B cell (primary cell): ENCODE measurements around the gene OR6C2. TPM values are rescaled to one million over a fixed set of nuclear protein-coding genes. Genes with fewer than 3 reads are reported as not detected.

ENCODE experiments used
- ATAC-seq: fragments of 200-7000 bp; cut with Tn5 transposase; one replicate; pipeline ENCODE4 v1.10.0; 2021; ENCODE audit warnings: low read depth, mild to moderate bottlenecking, moderate number of reproducible peaks, moderate library complexity
- CTCF ChIA-PET: fragments of 350-600 bp; sonication (Branson Sonifier 250); formaldehyde crosslinking; loops from one replicate; lab custom pipeline; 2021; ENCODE audit warnings: antibody characterized with exemption, inconsistent platforms; lab: Charles Lee
- POLR2A ChIA-PET: fragments of 350-600 bp; sonication (Branson Sonifier 250); formaldehyde crosslinking; loops from one replicate; lab custom pipeline; 2021; ENCODE audit warnings: antibody characterized with exemption; lab: Charles Lee
- DNase-seq: peaks from one replicate; pipeline ENCODE4 v3.0.0; 2013
- H2AFZ ChIP-seq: 2 replicates; pipeline ENCODE4 v1.6.1; 2012; ENCODE audit warnings: mild to moderate bottlenecking, low read depth, low read length; ENCODE audit not compliant: insufficient read depth, poor library complexity, severe bottlenecking
- H3K27ac ChIP-seq, 2 donors: 1 replicate in 1 of 2; 2 replicates in 1 of 2; pipeline ENCODE4 v1.5.1; 2012 to 2013; ENCODE audit warnings: low read length in 2 of 2, mild to moderate bottlenecking in 2 of 2, moderate library complexity in 1 of 2
- H3K27me3 ChIP-seq, 4 experiments: fragments of 200-600 bp in 1 of 4; sonication (generic) in 1 of 4; replicated peaks in 1 of 4; 1 replicate in 2 of 4; 2 replicates in 2 of 4; pipeline versions ENCODE4 v1.6.1 to v1.7.0; 2013 to 2016; ENCODE audit warnings: low read length in 3 of 4, mild to moderate bottlenecking in 2 of 4, mixed read lengths in 1 of 4, moderate library complexity in 1 of 4; ENCODE audit not compliant: insufficient read depth in 4 of 4, control insufficient read depth in 3 of 4; ENCODE audit errors: control extremely low read depth in 1 of 4
- H3K36me3 ChIP-seq, 2 experiments: replicated peaks in 1 of 2; 1 replicate in 1 of 2; 2 replicates in 1 of 2; pipeline versions ENCODE4 v1.6.1 to v1.7.1; 2013; ENCODE audit warnings: low read length in 1 of 2; ENCODE audit not compliant: insufficient read depth in 2 of 2, control insufficient read depth in 1 of 2; ENCODE audit errors: control extremely low read depth in 1 of 2, extremely low read depth in 1 of 2
- H3K4me1 ChIP-seq, 2 donors: fragments of 200-600 bp in 1 of 2; sonication (generic) in 1 of 2; 1 replicate in 1 of 2; 2 replicates in 1 of 2; pipeline versions ENCODE4 v1.5.1 to v1.6.1; 2013 to 2017; ENCODE audit warnings: low read length in 2 of 2; ENCODE audit not compliant: control insufficient read depth in 2 of 2, insufficient read depth in 2 of 2
- H3K4me2 ChIP-seq: replicated peaks from 2 replicates; pipeline ENCODE3; 2012; ENCODE audit warnings: mild to moderate bottlenecking, low read depth, low read length; ENCODE audit not compliant: poor library complexity, severe bottlenecking
- H3K4me3 ChIP-seq, 5 experiments: fragments of 200-600 bp in 1 of 5; sonication (generic) in 1 of 5; 1 replicate in 3 of 5; 2 replicates in 2 of 5; pipeline versions ENCODE4 v1.5.1 to v1.7.0; 2011 to 2016; ENCODE audit warnings: low read length in 4 of 5, mild to moderate bottlenecking in 4 of 5, low read depth in 2 of 5, control low read depth in 1 of 5, moderate library complexity in 1 of 5; ENCODE audit not compliant: insufficient read depth in 1 of 5; ENCODE audit errors: control extremely low read depth in 1 of 5, extremely low read depth in 1 of 5
- H3K79me2 ChIP-seq: fragments of 200-600 bp; sonication (generic); one replicate; pipeline ENCODE4 v1.6.0; 2016; ENCODE audit warnings: low read length; ENCODE audit not compliant: control insufficient read depth, insufficient read depth
- H3K9ac ChIP-seq: fragments of 200-600 bp; sonication (generic); 2 replicates; pipeline ENCODE4 v1.6.1; 2017; ENCODE audit warnings: mild to moderate bottlenecking, low read length, moderate library complexity
- H3K9me3 ChIP-seq, 3 donors: one replicate each; pipeline versions ENCODE4 v1.6.1 to v1.7.1; 2013; ENCODE audit warnings: low read length in 2 of 3; ENCODE audit not compliant: control insufficient read depth in 2 of 3, insufficient read depth in 1 of 3; ENCODE audit errors: control extremely low read depth in 1 of 3
- H4K20me1 ChIP-seq: 2 replicates; pipeline ENCODE4 v1.6.0; 2012; ENCODE audit warnings: mild to moderate bottlenecking, low read length; ENCODE audit not compliant: insufficient read depth, control insufficient read depth, poor library complexity, severe bottlenecking
- H3K27ac Mint-ChIP-seq: one replicate; pipeline ENCODE4 v1.8.0; 2021; ENCODE audit warnings: mixed read lengths
- H3K27me3 Mint-ChIP-seq: one replicate; pipeline ENCODE4 v1.8.0; 2021; ENCODE audit warnings: mixed read lengths
- H3K4me1 Mint-ChIP-seq: one replicate; pipeline ENCODE4 v1.8.0; 2021; ENCODE audit warnings: mixed read lengths
- H3K4me3 Mint-ChIP-seq: one replicate; pipeline ENCODE4 v1.8.0; 2021; ENCODE audit warnings: mixed read lengths
- H3K9me3 Mint-ChIP-seq: one replicate; pipeline ENCODE4 v1.8.0; 2022; ENCODE audit warnings: mixed read lengths; ENCODE audit not compliant: insufficient read depth
- CTCF ChIP-seq: fragments of 200-600 bp; IDR thresholded peaks from one replicate; pipeline ENCODE4 v1.8.0; 2022; ENCODE audit warnings: antibody characterized with exemption, mild to moderate bottlenecking
- EZH2 ChIP-seq: IDR thresholded peaks from 2 replicates; pipeline ENCODE4 v1.6.1; 2012; ENCODE audit warnings: borderline replicate concordance, low read depth, mild to moderate bottlenecking, moderate library complexity, low read length; ENCODE audit not compliant: insufficient read depth, poor library complexity, severe bottlenecking
- WGBS: methylation state at CpG from one replicate; pipeline ENCODE4 v1.1.5; 2013; ENCODE audit warnings: missing lambda C conversion rate; ENCODE audit not compliant: insufficient coverage; 5-methylcytosine and 5-hydroxymethylcytosine counted together
- intact Hi-C: fragments of 100-400 bp; cut with micrococcal nuclease; formaldehyde crosslinking; loops from one replicate; pipeline ENCODE4 v1.10.0; 2022
- polyA plus RNA-seq: library from polyadenylated mRNA; depleted of rRNA; stranded (reverse); fragments of >200 nt; gene quantifications from 2 replicates; pipeline ENCODE4 v1.2.3, GENCODE V29; 2012
- total RNA-seq, 2 donors: library from RNA; stranded (reverse); fragments of 120-200 nt in 1 of 2; gene quantifications; 1 replicate in 1 of 2; 2 replicates in 1 of 2; pipeline versions ENCODE4 v1.2.3 to v1.2.4, GENCODE V29; 2013 to 2022

OR6C2 gene
- total and polyA plus RNA-seq, 2 donors (not counting 1 experiment from before 2014, with no cell fraction given), result not detected

GRCh38 chr12:55492078-55492477 is 48.2 kb downstream of the OR6C2 start, which contains the start of gene OR6C68:
OR6C68 (plus strand) TSS chr12:55492378; CDS start chr12:55492378, 0 bp downstream.
- no peaks in the 10 kb centered on the region for H3K27me3 ChIP-seq
- CTCF ChIA-PET, result no interaction called here
- Mint-ChIP-seq H3K4me3 (no peak within 1 kb of the TSS), H3K4me1 (no peaks in the 10 kb centered on the region), H3K27ac (no peak within 1 kb of the TSS), H3K9me3 (no peaks in the 10 kb centered on the region), H3K27me3 (no peaks in the 10 kb centered on the region)
- H3K79me2 ChIP-seq, result no peaks in the 10 kb centered on the region
- no peak within 1 kb of the TSS for H3K4me2 ChIP-seq
- ATAC-seq (no peak), DNase-seq (no peak)
- H2AFZ ChIP-seq, result no peak within 1 kb of the TSS
- POLR2A ChIA-PET, result no interaction called here
- no peak within 1 kb of the TSS for H3K27ac ChIP-seq
- WGBS, result no CpG with 5 or more reads among the region's 2 CpGs
- no peak within 1 kb of the TSS for H3K9ac ChIP-seq
- no peaks in the 10 kb centered on the region for H3K4me1 ChIP-seq
- no peaks in the 10 kb centered on the region for H3K36me3 ChIP-seq
- no peak within 1 kb of the TSS for H3K4me3 ChIP-seq
- no peak for TF ChIP-seq EZH2
- no peak for TF ChIP-seq CTCF
- no peaks in the 10 kb centered on the region for H4K20me1 ChIP-seq
- no peaks in the 10 kb centered on the region for H3K9me3 ChIP-seq
- intact Hi-C loops, result no loop called here

GRCh38 chr12:55495490-55495889 is 51.6 kb downstream of the OR6C2 start:
- no peak overlapping the region for H3K9ac ChIP-seq
- no peak overlapping the region for H3K4me3 Mint-ChIP-seq
- no peaks in the 10 kb centered on the region for H3K79me2 ChIP-seq
- intact Hi-C loops, result no loop called here
- no peaks in the 10 kb centered on the region for H3K27me3 Mint-ChIP-seq
- no peak overlapping the region for H3K27ac ChIP-seq
- no peaks in the 10 kb centered on the region for H4K20me1 ChIP-seq
- 96% methylated on average over 4 of the region's 5 CpGs for WGBS
- no peak for DNase-seq
- no peaks in the 10 kb centered on the region for H3K9me3 Mint-ChIP-seq
- H3K9me3 ChIP-seq, result no peaks in the 10 kb centered on the region
- CTCF ChIA-PET, result no interaction called here
- peaks cover 0 to 3% of the 10 kb centered on the region in 2 donors for H3K4me1 ChIP-seq
- H3K27me3 ChIP-seq, result no peaks in the 10 kb centered on the region
- H3K4me1 Mint-ChIP-seq, result peaks cover 7% of the 10 kb centered on the region
- TF ChIP-seq CTCF, result no peak
- TF ChIP-seq EZH2, result no peak
- ATAC-seq, result no peak
- no peak overlapping the region for H3K4me3 ChIP-seq
- no peaks in the 10 kb centered on the region for H3K36me3 ChIP-seq
- no peak overlapping the region for H3K27ac Mint-ChIP-seq
- POLR2A ChIA-PET, result no interaction called here
- no peak overlapping the region for H2AFZ ChIP-seq
- H3K4me2 ChIP-seq, result no peak overlapping the region
